Activated CD8-positive, alpha-beta memory T cell treated with anti-CD3 and anti-CD28 coated beads, Interleukin-2, amount 50 U/mL, for 24 hours (primary cell): ENCODE results near the gene SLC17A9.

Experiments
- DNase-seq: peaks from one replicate; pipeline ENCODE4 v3.0.0-alpha.2; 2020; ENCODE audit errors: extremely low read depth

SLC17A9 gene

GRCh38 chr20:62982124-62983075, 29.9 kb downstream of the SLC17A9 start:
- no peak for DNase-seq

GRCh38 chr20:62983210-62983609, 30.7 kb downstream of the SLC17A9 start:
- no peak for DNase-seq

- DNase-seq = no peak
Measured at GRCh38 chr20:62984666-62985443, 32.3 kb downstream of the SLC17A9 start.

- no peak for DNase-seq
Measured at GRCh38 chr20:62985444-62985778, 32.9 kb downstream of the SLC17A9 start.

- no peak for DNase-seq
Measured at GRCh38 chr20:62986257-62986800, 33.8 kb downstream of the SLC17A9 start.

- DNase-seq = no peak
Measured at GRCh38 chr20:62987114-62987513, 34.6 kb downstream of the SLC17A9 start.

GRCh38 chr20:62989201-62989601, 36.7 kb downstream of the SLC17A9 start:
- DNase-seq = no peak

GRCh38 chr20:62990306-62990825, 37.9 kb downstream of the SLC17A9 start:
- DNase-seq = no peak

- DNase-seq = no peak
Measured at GRCh38 chr20:62991196-62991807, 38.8 kb downstream of the SLC17A9 start.

GRCh38 chr20:62991863-62992262, 39.4 kb downstream of the SLC17A9 start:
- DNase-seq = no peak

- no peak for DNase-seq
Measured at GRCh38 chr20:62993856-62994494, 41.5 kb downstream of the SLC17A9 start.

- no peak for DNase-seq
Measured at GRCh38 chr20:62994869-62995281, 42.4 kb downstream of the SLC17A9 start.

- DNase-seq = no peak
Measured at GRCh38 chr20:62995481-62995880, 43.0 kb downstream of the SLC17A9 start.

GRCh38 chr20:62995898-62996595, 43.5 kb downstream of the SLC17A9 start:
- no peak for DNase-seq

GRCh38 chr20:62996596-62996982, 44.1 kb downstream of the SLC17A9 start:
- no peak for DNase-seq

GRCh38 chr20:62997417-62998035, 45.0 kb downstream of the SLC17A9 start:
- no peak for DNase-seq

- no peak for DNase-seq
Measured at GRCh38 chr20:62998449-62998848, 45.9 kb downstream of the SLC17A9 start.

- DNase-seq = no peak
Measured at GRCh38 chr20:62999580-62999979, 47.1 kb downstream of the SLC17A9 start.

- DNase-seq = no peak
Measured at GRCh38 chr20:63000036-63000435, 47.5 kb downstream of the SLC17A9 start.

- no peak for DNase-seq
Measured at GRCh38 chr20:63000958-63001357, 48.4 kb downstream of the SLC17A9 start.
